HG03108 (cell line): ENCODE data around the gene WNT9B.

ENCODE experiments used
- ATAC-seq: cut with Tn5 transposase; IDR thresholded peaks from one replicate; pipeline ENCODE4 v1.9.1; 2021; ENCODE audit warnings: moderate library complexity; ENCODE audit not compliant: unreplicated experiment

WNT9B gene

GRCh38 chr17:46879101-46879500 is 27.7 kb downstream of the WNT9B start:
- ATAC-seq: no peak

DNA sequence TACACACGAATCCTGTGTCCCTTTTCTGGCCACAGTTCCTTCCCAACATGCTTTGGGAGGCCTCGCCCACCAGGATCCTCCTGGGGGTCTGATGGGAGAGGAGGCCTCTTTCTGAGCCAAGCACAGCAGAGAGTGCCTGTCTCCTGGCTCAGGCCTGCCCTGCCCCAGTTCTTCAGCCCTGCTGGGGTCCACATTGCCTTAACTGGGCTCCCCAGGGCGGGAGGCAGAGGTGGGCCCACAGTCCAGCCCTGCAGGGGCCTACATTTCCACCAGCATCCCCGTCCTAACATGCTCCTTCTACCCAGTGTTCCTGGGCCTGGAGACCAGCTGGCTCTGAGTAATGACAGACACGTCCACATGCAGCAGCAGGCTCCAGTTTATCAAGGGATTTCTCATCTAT is 29.6 kb downstream of the WNT9B start:
- ATAC-seq: no peak

DNA sequence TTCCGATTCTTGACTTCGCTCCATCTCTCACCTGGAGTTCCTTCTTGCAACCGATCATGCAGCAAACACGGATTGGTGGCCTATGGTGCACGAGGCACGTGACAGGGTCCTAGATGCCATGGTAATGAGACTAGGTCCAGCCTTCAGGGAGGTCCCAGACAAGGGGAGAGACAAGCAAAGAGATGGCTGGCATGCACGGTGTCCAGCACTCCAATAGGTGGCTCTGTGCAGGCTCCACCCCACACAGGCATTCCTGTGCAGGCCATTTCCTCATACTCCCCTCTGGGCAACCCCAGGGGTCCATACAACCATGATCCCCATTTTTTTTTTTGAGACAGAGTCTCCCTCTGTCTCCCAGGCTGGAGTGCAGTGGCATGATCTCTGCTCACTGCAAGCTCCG is 31.3 kb downstream of the WNT9B start:
- ATAC-seq: no peak

DNA sequence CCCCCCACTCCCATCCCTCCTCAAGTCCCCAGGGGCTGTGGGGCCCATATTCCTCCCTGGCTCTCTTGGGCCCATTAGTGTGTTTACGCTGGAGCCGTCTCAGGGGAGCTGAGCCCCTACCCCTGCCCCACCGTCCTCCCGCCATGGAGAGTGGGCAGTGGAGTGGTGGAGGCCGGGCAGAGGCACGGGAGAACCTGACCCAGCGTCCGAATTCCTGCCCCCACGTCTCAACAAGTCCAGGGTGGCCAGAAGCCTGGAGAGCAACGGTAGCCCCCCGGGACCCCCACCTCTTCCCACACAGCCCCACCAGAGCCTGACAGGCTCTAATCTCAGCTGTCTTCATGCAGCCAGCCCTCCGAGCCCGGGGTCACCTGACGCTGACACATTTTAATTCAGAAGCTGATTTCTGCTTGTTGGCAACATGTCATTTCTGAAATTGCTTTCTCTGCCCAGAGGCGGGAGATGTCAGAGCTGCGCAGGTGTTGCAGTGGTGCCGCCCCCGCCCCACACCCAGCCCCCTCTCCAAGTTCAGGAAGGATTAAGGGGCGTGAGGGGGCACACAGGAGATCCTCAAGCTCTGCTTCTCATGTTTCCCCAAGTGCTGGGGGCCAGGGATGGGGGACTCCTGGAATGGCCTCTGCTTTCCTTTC is 32.6 kb downstream of the WNT9B start:
- no peak for ATAC-seq

GRCh38 chr17:46884552-46884951 is 33.2 kb downstream of the WNT9B start:
- no peak for ATAC-seq

GRCh38 chr17:46885415-46886309 is 34.3 kb downstream of the WNT9B start:
- no peak for ATAC-seq

DNA sequence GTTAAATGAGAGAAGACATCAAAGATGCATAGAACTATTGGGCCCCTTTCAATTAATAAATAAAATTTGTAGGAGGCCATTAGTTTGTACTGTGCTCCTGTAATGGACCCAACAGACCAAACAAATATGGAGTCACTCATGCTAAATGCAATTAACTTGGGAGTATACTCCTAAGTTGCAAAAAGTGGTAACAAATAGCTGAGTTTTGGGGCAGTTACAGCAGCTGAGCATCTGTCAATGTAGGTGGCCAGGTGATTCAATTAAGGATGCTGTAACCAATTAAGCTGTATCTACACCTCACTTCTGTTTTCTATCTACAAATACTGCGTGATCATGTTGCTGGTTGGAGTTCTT is 34.9 kb downstream of the WNT9B start:
- ATAC-seq: no peak

- no peak for ATAC-seq
Measured at GRCh38 chr17:46887717-46888116, 36.3 kb downstream of the WNT9B start.

DNA sequence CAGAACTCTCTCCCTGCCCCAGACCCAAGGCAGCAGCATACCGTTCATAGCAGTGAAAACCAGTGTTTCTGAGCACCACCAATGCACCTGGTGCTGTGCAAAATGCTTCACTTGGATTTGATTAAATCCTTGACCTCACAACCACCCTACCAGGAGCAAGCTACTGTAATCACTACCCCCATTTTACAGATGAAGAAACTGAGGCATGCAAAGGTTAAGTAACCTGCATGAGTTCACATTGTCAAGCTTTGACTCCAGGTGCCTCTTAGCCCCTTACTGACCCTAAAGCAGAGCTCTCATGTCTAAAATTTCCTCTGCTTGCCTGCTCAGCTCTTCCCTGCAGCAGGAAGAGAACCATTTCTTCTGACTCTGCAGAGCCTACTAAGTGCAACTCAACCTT is 37.3 kb downstream of the WNT9B start:
- no peak for ATAC-seq

- no peak for ATAC-seq
Measured at GRCh38 chr17:46889519-46889918, 38.1 kb downstream of the WNT9B start.

GRCh38 chr17:46889992-46890564 is 38.7 kb downstream of the WNT9B start:
- no peak for ATAC-seq

DNA sequence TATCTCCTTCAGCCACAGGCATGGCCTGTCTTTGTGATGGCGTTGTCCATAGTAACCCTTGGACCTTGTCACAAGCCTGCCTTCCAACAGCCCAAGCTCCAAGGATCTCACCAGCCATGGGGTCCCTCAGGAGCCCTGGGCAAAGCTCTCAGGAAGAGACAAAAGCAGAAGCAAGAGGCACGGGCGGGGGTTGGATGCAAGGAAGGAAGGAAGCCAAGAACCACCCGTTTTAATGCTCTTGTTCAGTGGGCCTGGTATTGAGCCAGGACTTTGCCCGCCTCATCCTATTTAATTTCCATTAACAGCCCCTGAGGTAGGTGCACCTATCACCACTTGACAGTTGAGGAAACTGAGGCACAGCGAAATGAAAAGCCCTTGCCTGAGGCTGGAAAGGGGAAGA is 39.3 kb downstream of the WNT9B start:
- no peak for ATAC-seq

DNA sequence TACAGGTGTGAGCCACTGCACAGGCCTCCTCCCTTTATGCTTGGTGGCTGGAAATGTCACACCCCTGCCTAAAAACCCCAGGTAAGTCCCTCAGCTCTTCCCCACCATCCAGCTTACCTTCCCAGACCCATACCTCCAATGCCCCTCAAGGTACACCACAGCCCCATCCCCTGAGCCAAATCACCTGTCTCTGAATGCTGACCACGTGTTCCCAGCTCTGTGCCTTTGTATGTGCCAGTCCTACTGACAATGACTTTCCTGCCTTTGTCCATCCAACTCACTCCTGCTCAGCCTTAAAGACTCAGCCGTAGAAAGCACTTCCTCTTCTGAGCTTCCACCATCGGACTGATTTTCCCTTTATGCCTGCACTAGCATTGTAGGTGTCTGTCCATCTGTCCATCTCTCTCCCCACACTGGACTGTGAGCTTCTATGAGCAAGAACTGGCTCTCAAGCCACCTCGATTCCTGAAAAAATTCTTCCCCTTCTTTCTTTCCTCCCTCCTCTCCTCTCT is 40.9 kb downstream of the WNT9B start:
- no peak for ATAC-seq

DNA sequence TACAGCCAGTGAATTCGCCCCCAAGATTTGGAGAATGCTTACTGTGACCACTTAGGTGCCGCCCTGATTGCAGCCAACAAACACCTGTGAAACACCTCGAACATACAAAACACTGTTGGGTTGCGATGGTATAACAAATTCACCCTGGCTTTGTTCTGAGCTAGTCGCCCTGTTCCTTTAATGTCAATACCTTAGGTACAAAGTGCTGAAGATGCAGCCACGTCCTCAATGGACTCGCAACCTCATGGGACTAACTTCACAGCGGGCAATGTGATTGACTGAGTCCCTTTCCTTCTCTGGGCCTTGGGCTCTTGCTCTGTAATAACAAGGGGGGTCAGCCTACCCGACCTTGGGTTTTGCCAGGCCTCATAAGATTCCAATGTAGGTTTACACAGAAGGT is 42.6 kb downstream of the WNT9B start:
- ATAC-seq: no peak

DNA sequence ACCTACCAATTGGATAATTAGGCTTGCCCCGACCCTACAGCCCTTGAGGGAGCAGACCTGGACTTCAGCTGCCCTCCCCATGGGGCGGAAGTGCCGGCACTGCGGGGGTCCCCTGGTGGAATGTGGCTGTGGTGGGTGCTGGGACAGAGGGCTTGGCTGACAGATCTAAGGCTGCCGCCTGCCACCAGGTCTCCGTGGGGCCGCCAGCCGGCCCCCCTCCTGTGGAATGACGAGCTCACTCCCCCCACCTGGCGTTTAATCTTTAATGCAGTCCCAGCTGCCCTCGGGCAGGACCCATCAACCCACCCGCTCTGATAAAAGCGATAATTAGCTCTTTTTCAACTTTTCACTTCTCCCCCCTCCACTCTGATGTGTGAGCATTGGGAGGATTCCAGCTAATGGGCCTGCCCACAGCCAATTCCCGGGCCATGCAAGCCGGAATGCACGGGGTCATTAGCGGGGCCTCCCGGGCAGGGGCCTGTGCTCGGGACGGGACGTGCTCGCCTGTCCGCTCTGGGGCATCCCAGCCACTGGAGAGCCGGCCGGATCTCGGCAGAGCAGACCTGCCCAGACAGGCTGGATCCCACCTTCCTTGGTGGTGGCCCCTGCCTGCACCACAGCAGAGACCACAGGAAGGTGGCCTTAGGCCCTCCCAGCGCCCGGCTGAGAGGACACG is 43.2 kb downstream of the WNT9B start:
- no peak for ATAC-seq

- no peak for ATAC-seq
Measured at GRCh38 chr17:46895171-46895570, 43.8 kb downstream of the WNT9B start.

DNA sequence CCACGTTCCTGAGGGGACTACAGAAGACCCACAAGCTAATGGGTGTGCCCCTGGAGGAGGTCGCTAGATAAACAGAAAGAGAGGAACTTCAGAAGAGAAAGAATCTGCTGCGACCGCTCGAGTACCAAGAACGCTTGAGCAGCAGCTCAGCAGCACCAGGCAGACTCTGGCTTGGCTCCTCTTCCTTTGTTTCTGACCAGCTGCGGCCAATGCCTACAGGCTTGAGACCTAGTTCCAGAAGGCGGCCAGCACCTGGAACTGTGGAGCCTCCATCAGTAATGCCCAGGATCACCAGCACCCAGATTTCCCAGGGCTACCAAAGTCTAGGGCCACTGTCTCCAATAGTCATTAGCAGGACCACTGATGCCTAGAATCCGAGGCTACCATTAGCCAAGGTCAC is 45.6 kb downstream of the WNT9B start:
- no peak for ATAC-seq

GRCh38 chr17:46898364-46898763 is 47.0 kb downstream of the WNT9B start:
- no peak for ATAC-seq

GRCh38 chr17:46898860-46899259 is 47.5 kb downstream of the WNT9B start:
- ATAC-seq: no peak

GRCh38 chr17:46901291-46901690 is 49.9 kb downstream of the WNT9B start:
- ATAC-seq: no peak
